NOMO-1 (cell line): ENCODE data around the gene ASAP2.

Experiments used
- DNase-seq, 2 experiments: peaks; one replicate each; lab custom pipeline; 2025; ENCODE audit not compliant: unreplicated experiment in 2 of 2; lab: John Stamatoyannopoulos, UW

ASAP2 gene

GRCh38 chr2:9315280-9315847, 108.8 kb downstream of the ASAP2 start:
- DNase-seq: no peak

GRCh38 chr2:9317559-9317958, 110.9 kb downstream of the ASAP2 start:
- DNase-seq: no peak

GRCh38 chr2:9318461-9319337, 112.1 kb downstream of the ASAP2 start:
- no peak for DNase-seq

GRCh38 chr2:9319338-9319715, 112.7 kb downstream of the ASAP2 start:
- DNase-seq: no peak

GRCh38 chr2:9322576-9322975, 116.0 kb downstream of the ASAP2 start:
- no peak for DNase-seq

- DNase-seq: no peak
Observed at GRCh38 chr2:9325428-9325827, 118.8 kb downstream of the ASAP2 start.

GRCh38 chr2:9326975-9327374, 120.4 kb downstream of the ASAP2 start:
- no peak for DNase-seq

GRCh38 chr2:9327873-9328352, 121.3 kb downstream of the ASAP2 start:
- DNase-seq: peak in 1 of 2 experiments; percentile 50

- DNase-seq: no peak
Observed at GRCh38 chr2:9328931-9329330, 122.3 kb downstream of the ASAP2 start.

GRCh38 chr2:9329497-9329896, 122.9 kb downstream of the ASAP2 start:
- no peak for DNase-seq

- DNase-seq: peak; percentile 20 to 50
Observed at GRCh38 chr2:9330612-9331270, 124.1 kb downstream of the ASAP2 start.

GRCh38 chr2:9331704-9332103, 125.1 kb downstream of the ASAP2 start:
- DNase-seq: no peak

GRCh38 chr2:9332136-9332852, 125.7 kb downstream of the ASAP2 start:
- DNase-seq: no peak

- DNase-seq: no peak
Observed at GRCh38 chr2:9332853-9333245, 126.2 kb downstream of the ASAP2 start.

- DNase-seq: peak; percentile 24 to 58
Observed at GRCh38 chr2:9333591-9334171, 127.1 kb downstream of the ASAP2 start.

- DNase-seq: no peak
Observed at GRCh38 chr2:9334761-9335160, 128.1 kb downstream of the ASAP2 start.

GRCh38 chr2:9335322-9335832, 128.8 kb downstream of the ASAP2 start:
- peak; percentile 23 to 74 for DNase-seq

- no peak for DNase-seq
Observed at GRCh38 chr2:9336241-9336575, 129.6 kb downstream of the ASAP2 start.

- DNase-seq: no peak
Observed at GRCh38 chr2:9336576-9337314, 130.1 kb downstream of the ASAP2 start.

- no peak for DNase-seq
Observed at GRCh38 chr2:9337901-9338300, 131.3 kb downstream of the ASAP2 start.
